Astrocyte (in vitro differentiated cells and primary cell): ENCODE results near the gene CACNA1C. TPM values are rescaled to one million over a fixed set of nuclear protein-coding genes. Genes with fewer than 3 reads are reported as not detected.

Source experiments
- DNase-seq: peaks from one replicate; pipeline ENCODE4 v3.0.0-alpha.2; 2010; ENCODE audit warnings: low read depth
- FAIRE-seq: peaks from 2 replicates; lab custom pipeline; 2011; peaks lifted over from hg19 to GRCh38; lab: Jason Lieb, UNC
- H2AFZ ChIP-seq: 2 replicates; pipeline ENCODE4 v1.6.0; 2012; ENCODE audit warnings: low read depth, low read length, inconsistent platforms
- H3K27ac ChIP-seq: 2 replicates; pipeline ENCODE4 v1.5.1; 2011; ENCODE audit warnings: low read depth, low read length, inconsistent platforms
- H3K27me3 ChIP-seq: 2 replicates; pipeline ENCODE4 v1.6.0; 2011; ENCODE audit warnings: low read length, inconsistent platforms; ENCODE audit not compliant: insufficient read depth
- H3K36me3 ChIP-seq: 2 replicates; pipeline ENCODE4 v1.5.1; 2011; ENCODE audit warnings: low read length, inconsistent platforms; ENCODE audit not compliant: insufficient read depth
- H3K4me1 ChIP-seq: 2 replicates; pipeline ENCODE4 v1.5.1; 2011; ENCODE audit warnings: low read length, inconsistent platforms; ENCODE audit not compliant: insufficient read depth
- H3K4me2 ChIP-seq: 2 replicates; pipeline ENCODE4 v1.6.0; 2012; ENCODE audit warnings: low read length, inconsistent platforms
- H3K4me3 ChIP-seq: 2 replicates; pipeline ENCODE4 v1.5.1; 2011; ENCODE audit warnings: low read depth, mild to moderate bottlenecking, low read length, inconsistent platforms; ENCODE audit not compliant: insufficient read depth
- H3K79me2 ChIP-seq: 2 replicates; pipeline ENCODE4 v1.6.0; 2012; ENCODE audit warnings: mild to moderate bottlenecking, low read length, inconsistent platforms; ENCODE audit not compliant: insufficient read depth
- H3K9ac ChIP-seq: 2 replicates; pipeline ENCODE4 v1.6.0; 2012; ENCODE audit warnings: mild to moderate bottlenecking, low read length, inconsistent platforms
- H3K9me3 ChIP-seq: 2 replicates; pipeline ENCODE4 v1.5.1; 2012; ENCODE audit warnings: low read depth, mild to moderate bottlenecking, low read length, inconsistent platforms; ENCODE audit not compliant: insufficient read depth
- H4K20me1 ChIP-seq: 2 replicates; pipeline ENCODE4 v1.6.0; 2012; ENCODE audit warnings: low read length, inconsistent platforms; ENCODE audit not compliant: insufficient read depth
- H3K27ac Mint-ChIP-seq: one replicate; pipeline ENCODE4 v1.8.0; 2021; ENCODE audit warnings: mild to moderate bottlenecking, mixed read lengths; ENCODE audit not compliant: unreplicated experiment
- H3K27me3 Mint-ChIP-seq: one replicate; pipeline ENCODE4 v1.8.0; 2021; ENCODE audit warnings: low read depth, mixed read lengths; ENCODE audit not compliant: unreplicated experiment
- H3K36me3 Mint-ChIP-seq: one replicate; pipeline ENCODE4 v1.8.0; 2021; ENCODE audit warnings: low read depth, mixed read lengths; ENCODE audit not compliant: unreplicated experiment
- H3K4me1 Mint-ChIP-seq: one replicate; pipeline ENCODE4 v1.8.0; 2021; ENCODE audit warnings: low read depth, mixed read lengths; ENCODE audit not compliant: unreplicated experiment
- H3K4me3 Mint-ChIP-seq: one replicate; pipeline ENCODE4 v1.8.0; 2021; ENCODE audit warnings: mild to moderate bottlenecking, moderate library complexity, mixed read lengths; ENCODE audit not compliant: unreplicated experiment
- H3K9me3 Mint-ChIP-seq: one replicate; pipeline ENCODE4 v1.8.0; 2021; ENCODE audit warnings: mild to moderate bottlenecking, mixed read lengths; ENCODE audit not compliant: unreplicated experiment
- CTCF ChIP-seq: IDR thresholded peaks from 2 replicates; pipeline ENCODE4 v1.5.1; 2011; ENCODE audit warnings: low read depth, mild to moderate bottlenecking, inconsistent platforms, low read length, moderate library complexity; ENCODE audit not compliant: insufficient read depth
- EZH2 ChIP-seq: IDR thresholded peaks from 2 replicates; pipeline ENCODE4 v1.6.1; 2012; ENCODE audit warnings: mild to moderate bottlenecking, low read length, inconsistent platforms; ENCODE audit not compliant: insufficient read depth
- total RNA-seq: library from RNA; stranded (reverse); gene quantifications from 2 replicates; pipeline ENCODE4 v1.2.1, GENCODE V29; 2021

The CACNA1C gene
- total RNA-seq, 1 donor from 2014 or later: 2.1 TPM

DNA sequence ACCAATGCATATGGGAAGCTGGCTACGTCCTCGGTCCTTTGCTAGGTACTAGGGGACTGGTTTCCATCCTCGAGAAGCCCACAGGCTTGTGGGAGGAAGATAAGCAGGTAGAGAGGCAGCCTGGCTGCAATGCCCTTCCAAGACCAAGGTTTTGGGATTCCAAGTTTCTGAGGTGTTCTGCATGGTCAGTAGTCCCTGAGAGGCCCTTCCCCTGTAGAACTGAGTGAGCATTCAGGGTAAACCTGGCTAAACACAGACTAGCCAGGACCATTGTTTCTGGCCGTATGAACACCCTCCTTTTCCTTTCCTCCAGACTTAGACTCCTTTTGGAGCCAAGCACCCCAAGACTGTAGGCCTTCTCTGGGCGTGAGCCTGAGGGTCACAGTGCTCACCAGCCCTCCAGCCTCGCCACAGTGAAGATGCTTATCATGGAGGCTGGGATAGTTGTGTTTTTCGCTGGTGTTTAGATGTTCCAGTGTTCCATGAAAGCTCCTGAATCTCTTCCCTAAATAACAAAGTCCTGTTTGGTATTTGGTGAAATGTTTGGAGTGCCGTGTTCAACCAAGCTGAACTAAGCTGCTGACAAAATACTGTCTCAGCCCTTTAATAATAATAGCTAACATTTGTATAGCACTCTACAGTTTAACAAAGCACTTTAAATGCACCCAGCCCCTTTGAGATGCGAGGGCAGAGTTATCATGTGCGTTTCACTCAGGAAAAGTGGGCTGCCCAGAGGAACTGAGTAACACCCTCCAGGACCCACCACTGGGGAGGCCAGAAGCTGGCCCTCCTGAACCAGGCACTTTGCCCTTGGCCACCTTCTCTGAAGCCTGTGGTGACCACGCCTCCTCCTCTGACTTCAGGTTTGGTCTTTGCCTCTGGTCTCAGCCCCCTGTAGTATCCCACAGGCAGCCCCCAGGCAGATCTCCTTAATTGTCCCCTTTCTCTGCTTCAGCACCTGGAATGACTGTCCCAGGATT lies 284.5 kb downstream of the CACNA1C start:
- peaks cover 54% of the 10 kb centered on the region for H3K4me1 ChIP-seq
- H3K4me2 ChIP-seq: peak overlapping the region; percentile 80
- no peaks in the 10 kb centered on the region for H4K20me1 ChIP-seq
- H3K4me3 ChIP-seq: no peak overlapping the region
- H3K9ac ChIP-seq: peak overlapping the region; percentile 78
- no peaks in the 10 kb centered on the region for H3K79me2 ChIP-seq
- DNase-seq (no peak), FAIRE-seq (peak; percentile 45)
- H3K36me3 ChIP-seq: no peaks in the 10 kb centered on the region
- TF ChIP-seq EZH2 (no peak), CTCF (no peak)
- Mint-ChIP-seq H3K27me3 (no peaks in the 10 kb centered on the region), H3K36me3 (no peaks in the 10 kb centered on the region), H3K4me1 (peaks cover 56% of the 10 kb centered on the region), H3K27ac (peak overlapping the region; percentile 96), H3K9me3 (no peaks in the 10 kb centered on the region), H3K4me3 (no peak overlapping the region)
- peak overlapping the region; percentile 95 for H3K27ac ChIP-seq
- peak overlapping the region; percentile 18 for H2AFZ ChIP-seq
- H3K27me3 ChIP-seq: no peaks in the 10 kb centered on the region
- H3K9me3 ChIP-seq: no peaks in the 10 kb centered on the region

- Histone ChIP-seq H3K4me1 (peaks cover 51% of the 10 kb centered on the region), H3K36me3 (no peaks in the 10 kb centered on the region), H3K4me2 (no peak overlapping the region), H4K20me1 (no peaks in the 10 kb centered on the region), H3K9ac (no peak overlapping the region), H3K9me3 (no peaks in the 10 kb centered on the region), H3K27me3 (no peaks in the 10 kb centered on the region), H2AFZ (no peak overlapping the region), H3K79me2 (no peaks in the 10 kb centered on the region), H3K4me3 (no peak overlapping the region), H3K27ac (peak overlapping the region; percentile 42)
- no peak for TF ChIP-seq EZH2
- no peak for TF ChIP-seq CTCF
- DNase-seq (no peak), FAIRE-seq (no peak)
- Mint-ChIP-seq H3K27me3 (no peaks in the 10 kb centered on the region), H3K4me3 (no peak overlapping the region), H3K27ac (no peak overlapping the region), H3K36me3 (no peaks in the 10 kb centered on the region), H3K9me3 (no peaks in the 10 kb centered on the region), H3K4me1 (peaks cover 48% of the 10 kb centered on the region)
These were observed 285.6 kb downstream of the CACNA1C start for GRCh38 chr12:2338381-2338780.

DNA sequence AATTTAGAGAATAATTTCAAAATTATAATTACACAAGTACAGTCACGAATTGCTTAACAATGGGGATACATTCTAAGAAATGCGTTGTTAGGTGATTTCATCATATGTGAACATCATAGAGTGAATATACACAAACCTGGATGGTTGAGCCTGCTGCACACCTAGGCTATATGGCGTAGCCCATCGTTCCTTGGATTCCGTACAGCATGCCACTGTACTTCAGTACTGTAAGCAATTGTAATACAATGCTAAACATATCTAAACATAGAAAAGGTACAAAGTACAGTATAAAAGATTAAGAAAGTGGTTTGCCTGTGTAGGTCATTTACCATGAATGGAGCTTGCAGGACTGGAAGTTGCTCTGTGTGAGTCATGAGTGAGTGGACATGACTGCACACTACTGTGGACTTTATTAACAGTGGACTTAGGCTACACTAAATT lies 286.2 kb downstream of the CACNA1C start:
- no peaks in the 10 kb centered on the region for H3K27me3 Mint-ChIP-seq
- peak overlapping the region; percentile 7 for H2AFZ ChIP-seq
- DNase-seq (peak; percentile 88), FAIRE-seq (peak; percentile 76)
- TF ChIP-seq EZH2: no peak
- TF ChIP-seq CTCF: no peak
- H3K36me3 ChIP-seq: no peaks in the 10 kb centered on the region
- H3K4me1 ChIP-seq: peaks cover 51% of the 10 kb centered on the region
- peak overlapping the region; percentile 42 for H3K27ac ChIP-seq
- no peak overlapping the region for H3K9ac ChIP-seq
- no peaks in the 10 kb centered on the region for H3K27me3 ChIP-seq
- peaks cover 43% of the 10 kb centered on the region for H3K4me1 Mint-ChIP-seq
- no peaks in the 10 kb centered on the region for H3K9me3 ChIP-seq
- no peaks in the 10 kb centered on the region for H3K9me3 Mint-ChIP-seq
- H3K36me3 Mint-ChIP-seq: no peaks in the 10 kb centered on the region
- H3K4me3 Mint-ChIP-seq: no peak overlapping the region
- no peak overlapping the region for H3K27ac Mint-ChIP-seq
- H3K4me3 ChIP-seq: no peak overlapping the region
- H4K20me1 ChIP-seq: no peaks in the 10 kb centered on the region
- no peaks in the 10 kb centered on the region for H3K79me2 ChIP-seq
- H3K4me2 ChIP-seq: peak overlapping the region; percentile 30
